SW 1271 (cell line): Measurements from ENCODE around the gene MSX1.
"Not testable (repeated sequence)": the region's sequence is repeated elsewhere in the genome, so short reads cannot be mapped to it uniquely, and the experiment has no call there.

Experiments used
- DNase-seq, 2 experiments: peaks; one replicate each; lab custom pipeline; 2025; lab: John Stamatoyannopoulos, UW

MSX1 gene

DNA sequence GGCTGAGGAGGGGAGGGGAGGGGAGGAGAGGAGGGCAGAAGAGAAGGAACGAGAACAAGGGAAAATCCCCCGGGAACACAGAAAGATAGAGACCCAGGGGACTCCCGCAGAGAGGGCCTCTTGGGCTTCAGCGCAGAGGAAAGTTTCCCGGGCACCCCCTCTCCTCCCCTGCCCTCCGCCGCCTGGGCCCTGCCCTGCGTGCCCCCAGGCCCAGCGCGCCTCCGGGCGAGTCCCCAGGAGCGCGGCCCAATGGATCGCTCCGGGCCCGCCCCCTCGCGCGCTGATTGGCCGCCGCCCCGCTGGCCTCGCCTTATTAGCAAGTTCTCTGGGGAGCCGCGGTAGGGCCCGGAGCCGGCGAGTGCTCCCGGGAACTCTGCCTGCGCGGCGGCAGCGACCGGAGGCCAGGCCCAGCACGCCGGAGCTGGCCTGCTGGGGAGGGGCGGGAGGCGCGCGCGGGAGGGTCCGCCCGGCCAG is at the start of gene MSX1:
Gene MSX1, plus strand, starts transcription at position 341 of the 474 bp plus-strand sequence. CDS start 235 bp downstream, outside the sequence.
- peak; percentile 34 to 67 for DNase-seq

DNA sequence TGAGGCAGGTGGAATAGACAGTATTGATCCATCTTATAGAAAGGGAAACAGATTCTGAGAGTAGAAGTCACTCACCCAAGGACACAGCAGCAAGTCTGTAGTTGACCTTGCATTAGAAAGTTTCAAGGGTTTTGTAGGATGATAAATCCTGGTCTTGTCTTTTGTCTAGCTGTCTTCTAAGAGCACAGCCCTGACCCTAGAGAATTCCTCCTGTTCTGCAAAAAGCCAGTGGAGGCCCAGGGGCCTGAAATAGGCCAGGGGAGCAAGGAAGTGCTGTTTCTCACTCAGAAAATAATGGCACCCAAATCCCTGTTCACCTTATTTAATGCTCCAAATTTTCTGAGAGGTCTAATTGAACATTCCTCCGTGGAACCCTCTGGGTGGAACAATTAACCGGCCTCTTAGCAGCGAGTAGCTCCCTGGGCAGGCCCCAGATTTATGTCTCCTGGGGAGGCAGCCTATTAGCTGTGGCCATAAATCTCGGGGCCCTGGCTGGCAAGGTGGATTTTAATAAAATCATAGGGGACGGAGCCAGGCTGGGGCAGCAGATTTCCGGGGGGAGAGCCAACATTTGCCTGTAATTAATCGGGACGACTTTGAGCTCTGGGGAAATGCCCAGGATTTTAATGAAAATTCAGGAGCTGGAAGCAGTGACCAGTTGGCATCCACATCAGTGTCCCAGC is 49.2 kb upstream of the MSX1 start:
- DNase-seq: no peak

DNA sequence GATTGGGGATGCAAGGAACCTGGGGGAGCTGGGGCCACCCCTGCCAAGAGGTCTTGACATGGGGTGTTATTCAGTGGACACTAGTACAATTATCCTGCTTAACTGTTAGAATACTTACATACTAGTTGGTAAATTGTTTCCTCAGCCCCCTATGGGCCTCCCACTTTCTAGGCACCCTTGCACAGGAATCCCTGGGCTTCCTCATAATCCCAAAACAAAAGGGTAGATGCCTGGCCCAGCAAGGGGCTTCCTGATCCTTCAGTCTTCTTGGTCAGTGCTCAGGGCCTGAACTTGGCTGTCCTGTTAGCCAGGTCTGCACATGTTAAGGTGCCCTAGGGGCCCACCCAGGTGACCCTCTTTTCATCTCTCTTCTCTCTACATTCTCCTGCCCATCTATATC is 48.7 kb upstream of the MSX1 start:
- DNase-seq: no peak

- no peak for DNase-seq
Observed at GRCh38 chr4:4812145-4812794, 47.2 kb upstream of the MSX1 start.

DNA sequence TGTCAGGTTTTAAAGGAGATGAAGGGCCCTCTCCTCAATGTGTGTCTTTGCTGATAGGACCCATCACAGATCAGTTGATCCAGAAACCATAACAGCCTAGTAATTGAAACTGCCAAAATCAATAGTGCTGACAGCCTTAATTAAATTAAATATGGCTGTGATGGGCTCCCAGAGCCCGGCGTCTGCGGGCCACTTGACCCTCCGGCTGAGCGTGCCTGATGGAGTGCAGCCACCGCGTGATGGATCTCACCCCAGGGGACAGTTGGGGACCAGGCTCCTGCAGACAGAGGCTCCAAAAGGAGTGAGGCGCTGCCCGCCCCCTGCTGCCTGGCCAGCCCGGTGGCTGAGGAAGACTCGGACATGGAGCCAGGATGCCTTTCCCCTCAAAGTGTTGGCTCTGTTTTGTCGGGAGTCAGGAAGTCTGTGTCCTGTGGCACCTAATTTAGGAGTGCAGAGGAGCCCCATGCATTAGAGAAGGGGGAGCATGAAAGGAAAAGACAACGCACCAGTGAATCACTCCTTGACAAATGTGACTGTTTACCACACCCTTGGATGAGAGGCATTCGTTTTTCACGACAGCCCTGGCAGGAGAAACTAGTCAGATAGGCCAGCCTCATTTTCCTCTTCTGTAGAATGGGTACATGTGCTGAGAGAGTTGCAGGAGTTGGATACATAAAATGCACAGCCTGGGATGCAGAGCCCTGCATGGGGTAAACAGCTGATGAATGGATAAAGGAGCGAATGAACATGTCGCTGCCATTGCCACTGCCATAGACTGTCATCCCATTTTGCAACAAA is 40.9 kb upstream of the MSX1 start:
- no peak for DNase-seq

GRCh38 chr4:4819213-4819606 is 40.3 kb upstream of the MSX1 start:
- no peak for DNase-seq

DNA sequence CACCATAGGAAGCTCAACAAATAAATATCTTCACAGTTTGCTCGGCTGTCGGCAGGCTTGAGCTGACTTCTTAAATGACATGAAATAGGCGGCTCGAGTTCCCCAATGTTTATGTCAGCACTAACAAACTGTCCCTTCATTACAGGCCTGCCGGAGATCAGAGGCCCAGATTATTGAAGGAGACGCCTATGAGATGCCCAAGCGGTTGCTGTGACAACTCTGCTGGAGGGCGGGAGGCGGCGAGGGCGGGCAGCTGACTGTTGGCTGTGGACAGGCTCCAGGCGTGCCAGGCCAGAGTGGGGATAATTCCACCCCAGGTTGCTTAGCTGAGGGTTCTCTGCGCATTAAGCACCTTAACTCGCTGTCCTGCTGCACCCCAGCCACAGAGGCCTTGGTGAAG is 39.2 kb upstream of the MSX1 start:
- DNase-seq: no peak

DNA sequence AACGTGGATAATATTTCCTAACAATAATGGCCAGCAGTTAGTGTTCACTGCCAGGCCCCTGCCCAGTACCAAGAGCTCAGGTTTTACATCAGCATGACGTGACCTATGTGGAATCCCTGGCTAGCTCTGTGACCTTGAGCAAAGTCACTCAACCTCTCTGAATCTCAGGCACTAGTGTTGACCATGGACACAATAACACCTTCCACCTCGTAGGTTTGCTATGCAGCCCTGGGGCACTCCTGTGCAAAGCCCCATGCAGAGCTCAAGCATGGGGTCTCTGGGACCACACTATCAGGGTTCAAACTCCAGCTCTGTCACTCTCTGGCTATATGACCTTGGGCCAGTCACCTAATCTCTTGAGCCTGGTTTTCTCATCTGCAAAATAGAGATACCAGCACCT is 38.7 kb upstream of the MSX1 start:
- DNase-seq: no peak

GRCh38 chr4:4821577-4821976 is 37.9 kb upstream of the MSX1 start:
- no peak for DNase-seq

GRCh38 chr4:4822286-4822685 is 37.2 kb upstream of the MSX1 start:
- not testable (repeated sequence) for DNase-seq

GRCh38 chr4:4823621-4824162 is 35.8 kb upstream of the MSX1 start:
- DNase-seq: no peak

- no peak for DNase-seq
Observed at GRCh38 chr4:4824232-4824631, 35.2 kb upstream of the MSX1 start.

GRCh38 chr4:4825431-4825830 is 34.0 kb upstream of the MSX1 start:
- no peak for DNase-seq

DNA sequence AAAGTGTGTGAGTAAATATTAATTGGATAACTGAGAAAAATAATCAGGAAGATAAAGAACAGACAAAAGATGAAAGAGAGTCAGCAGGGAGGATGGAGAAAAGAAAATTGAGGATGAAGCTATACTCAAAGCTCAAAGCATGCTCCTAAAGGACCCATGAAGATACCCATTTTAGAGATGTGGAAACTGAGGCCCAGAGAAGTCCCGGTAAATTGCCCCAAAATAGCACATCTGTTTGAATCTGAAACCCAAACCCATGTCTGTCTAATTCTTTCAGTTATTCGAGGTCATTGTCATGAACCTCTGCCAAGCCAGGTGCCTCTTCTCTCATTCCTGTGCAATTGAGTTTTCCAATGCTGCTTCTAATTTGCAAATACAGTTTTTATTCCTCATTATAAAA is 29.6 kb upstream of the MSX1 start:
- DNase-seq: no peak

- no peak for DNase-seq
Observed at GRCh38 chr4:4831266-4831665, 28.2 kb upstream of the MSX1 start.

DNA sequence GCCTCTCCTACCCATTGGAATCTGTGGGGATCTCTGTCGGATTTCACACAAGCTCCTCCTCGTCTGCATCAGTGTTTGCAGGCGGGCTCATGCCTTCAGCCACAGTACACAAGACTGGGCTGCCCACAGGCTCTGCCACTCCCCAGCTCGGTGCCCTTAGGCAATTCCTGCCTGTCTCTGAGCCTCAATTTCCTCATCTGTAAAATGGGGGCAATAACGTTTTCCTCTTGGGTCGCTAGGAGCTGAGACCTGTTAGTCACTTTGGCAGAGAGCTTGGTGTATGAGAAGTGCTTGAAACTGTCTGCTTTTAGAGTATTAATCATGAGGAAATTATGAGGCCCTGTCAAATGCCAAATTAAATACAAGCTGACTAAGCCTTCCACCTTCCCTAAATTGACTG is 27.6 kb upstream of the MSX1 start:
- DNase-seq: no peak

- DNase-seq: no peak
Observed at GRCh38 chr4:4836044-4836443, 23.4 kb upstream of the MSX1 start.

DNA sequence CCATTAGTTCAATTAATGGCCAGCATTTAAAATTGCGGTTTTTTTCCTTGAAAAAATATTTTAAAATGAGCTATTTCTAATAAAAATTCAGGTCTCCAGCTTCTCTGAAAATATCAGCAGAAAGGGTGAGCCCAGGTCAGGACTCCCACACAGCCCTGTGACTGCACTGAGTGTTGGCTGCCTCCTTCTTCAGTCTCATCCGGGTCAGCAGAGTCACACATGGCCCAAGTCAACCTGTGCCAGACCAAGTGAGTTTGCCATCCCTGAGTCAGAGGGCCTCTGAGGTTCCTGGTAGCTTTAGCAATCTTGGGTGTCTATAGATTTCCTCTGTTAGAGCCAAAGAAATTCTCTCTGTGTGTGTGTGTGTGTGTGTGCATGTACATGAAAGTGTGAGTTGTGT is 22.1 kb upstream of the MSX1 start:
- no peak for DNase-seq

- no peak for DNase-seq
Observed at GRCh38 chr4:4838051-4838935, 21.2 kb upstream of the MSX1 start.

- DNase-seq: no peak
Observed at GRCh38 chr4:4838936-4839810, 20.3 kb upstream of the MSX1 start.

DNA sequence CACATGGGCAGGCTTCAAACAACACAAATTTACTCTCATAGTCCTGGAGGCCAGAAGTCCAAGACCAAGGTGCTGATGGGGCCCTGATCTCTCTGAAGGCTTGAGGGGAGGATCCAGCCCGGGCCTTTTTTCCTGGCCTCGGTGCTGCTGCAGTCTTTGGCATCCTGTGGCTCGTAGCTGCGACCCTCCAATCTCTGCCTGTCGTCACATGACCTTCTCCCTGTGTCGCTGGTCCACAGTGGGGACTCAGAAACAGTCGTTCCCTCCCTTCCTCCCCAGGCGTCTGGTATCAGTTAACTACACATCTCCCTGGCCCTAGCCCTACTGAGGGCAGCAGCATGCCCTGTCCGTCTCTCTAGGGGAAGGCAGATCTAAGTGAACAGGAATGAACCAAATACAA is 19.1 kb upstream of the MSX1 start:
- no peak for DNase-seq
